A673 (cell line): ENCODE measurements around the gene CCL14. TPM values are rescaled to one million over a fixed set of nuclear protein-coding genes. Genes with fewer than 3 reads are reported as not detected.

Experiments
- BruUV-seq: library from RNA; stranded (reverse); fragments of 400-500 nt; replicated peaks from 2 replicates; lab custom pipeline; 2021; lab: Mats Ljungman, UMichigan
- CTCF ChIA-PET: fragments of 300-600 bp; sonication (Branson Sonifier 250); formaldehyde crosslinking; loops from one replicate; lab custom pipeline; 2022; ENCODE audit warnings: antibody characterized with exemption; lab: Charles Lee
- POLR2A ChIA-PET: fragments of 300-600 bp; sonication (Branson Sonifier 250); formaldehyde crosslinking; loops from one replicate; lab custom pipeline; 2022; ENCODE audit warnings: antibody characterized with exemption; ENCODE audit not compliant: low non-redundant PET; lab: Charles Lee
- DNase-seq: peaks from one replicate; pipeline ENCODE4 v3.0.0-alpha.2; 2015; ENCODE audit warnings: low spot score
- H3K27ac ChIP-seq: fragments of 200-600 bp; sonication (generic); 2 replicates; pipeline ENCODE4 v1.5.1; 2016; ENCODE audit warnings: mixed run types, low read depth, mild to moderate bottlenecking, mixed read lengths, antibody characterized with exemption, low read length; ENCODE audit not compliant: poor library complexity, severe bottlenecking
- H3K27me3 ChIP-seq: fragments of 200-600 bp; sonication (generic); replicated peaks from 2 replicates; pipeline ENCODE4 v1.6.1; 2017; ENCODE audit warnings: mixed run types, low read depth, mild to moderate bottlenecking, mixed read lengths, antibody characterized with exemption, low read length; ENCODE audit not compliant: insufficient read depth, poor library complexity
- H3K36me3 ChIP-seq: fragments of 200-600 bp; sonication (generic); 2 replicates; pipeline ENCODE4 v1.6.1; 2016; ENCODE audit warnings: mixed run types, mild to moderate bottlenecking, mixed read lengths, antibody characterized with exemption, low read length; ENCODE audit not compliant: insufficient read depth, poor library complexity, severe bottlenecking
- H3K4me1 ChIP-seq: fragments of 200-600 bp; sonication (generic); 2 replicates; pipeline ENCODE4 v1.6.1; 2017; ENCODE audit warnings: mixed run types, mild to moderate bottlenecking, mixed read lengths, antibody characterized with exemption, low read length; ENCODE audit not compliant: insufficient read depth, poor library complexity, severe bottlenecking
- H3K4me3 ChIP-seq: fragments of 200-600 bp; sonication (generic); 2 replicates; pipeline ENCODE4 v1.5.1; 2016; ENCODE audit warnings: low read depth, mixed run types, mild to moderate bottlenecking, mixed read lengths, low read length; ENCODE audit not compliant: poor library complexity, severe bottlenecking
- H3K9me3 ChIP-seq: fragments of 200-600 bp; sonication (generic); 2 replicates; pipeline ENCODE4 v1.6.1; 2016; ENCODE audit warnings: mixed run types, low read depth, mild to moderate bottlenecking, mixed read lengths, antibody characterized with exemption, low read length; ENCODE audit not compliant: poor library complexity, severe bottlenecking
- CTCF ChIP-seq: fragments of 300-800, 200-600 bp; sonication (generic); conservative IDR thresholded peaks from 2 replicates; pipeline ENCODE4 v1.5.1; 2017; ENCODE audit warnings: low read depth, mild to moderate bottlenecking, antibody characterized with exemption, low read length, moderate library complexity, mixed read lengths
- EZH2 ChIP-seq: fragments of 200-600 bp; sonication (generic); IDR thresholded peaks from 2 replicates; pipeline ENCODE4 v1.6.1; 2017; ENCODE audit warnings: borderline replicate concordance, low read depth, mild to moderate bottlenecking, mixed read lengths, antibody characterized with exemption, low read length; ENCODE audit not compliant: poor library complexity, severe bottlenecking
- intact Hi-C: fragments of 100-400 bp; cut with micrococcal nuclease; formaldehyde crosslinking; loops from one replicate; pipeline ENCODE4 v1.10.0; 2022; ENCODE audit not compliant: unreplicated experiment
- total RNA-seq: library from RNA; stranded (reverse); gene quantifications from 2 replicates; pipeline ENCODE4 v1.2.3, GENCODE V29; 2021

CCL14 gene
- total RNA-seq, 1 experiment from 2014 or later = not detected

GRCh38 chr17:36014946-36015345 is 28.4 kb upstream of the CCL14 start:
- ChIA-PET POLR2A (no interaction called here), CTCF (no interaction called here)
- H3K4me3 ChIP-seq = no peak overlapping the region
- no peak for TF ChIP-seq EZH2
- TF ChIP-seq CTCF = no peak
- no peaks in the 10 kb centered on the region for H3K9me3 ChIP-seq
- intact Hi-C loops = no loop called here
- no peaks in the 10 kb centered on the region for H3K4me1 ChIP-seq
- DNase-seq = no peak
- H3K27ac ChIP-seq = no peak overlapping the region
- H3K36me3 ChIP-seq = no peaks in the 10 kb centered on the region
- no TSS peak for BruUV-seq
- H3K27me3 ChIP-seq = no peaks in the 10 kb centered on the region

GRCh38 chr17:36011201-36011600 is 24.7 kb upstream of the CCL14 start:
- Histone ChIP-seq H3K36me3 (no peaks in the 10 kb centered on the region), H3K27me3 (no peaks in the 10 kb centered on the region), H3K4me3 (no peak overlapping the region), H3K27ac (no peak overlapping the region), H3K4me1 (no peaks in the 10 kb centered on the region), H3K9me3 (no peaks in the 10 kb centered on the region)
- CTCF ChIA-PET = no interaction called here
- intact Hi-C loops = no loop called here
- POLR2A ChIA-PET = no interaction called here
- BruUV-seq = no TSS peak
- no peak for TF ChIP-seq CTCF
- TF ChIP-seq EZH2 = no peak
- DNase-seq = no peak

GRCh38 chr17:36008998-36009665 is 22.6 kb upstream of the CCL14 start:
- Histone ChIP-seq H3K4me1 (no peaks in the 10 kb centered on the region), H3K4me3 (no peak overlapping the region), H3K27ac (no peak overlapping the region), H3K9me3 (no peaks in the 10 kb centered on the region), H3K27me3 (no peaks in the 10 kb centered on the region), H3K36me3 (no peaks in the 10 kb centered on the region)
- POLR2A ChIA-PET = no interaction called here
- BruUV-seq = no TSS peak
- DNase-seq = peak; percentile 0
- no peak for TF ChIP-seq EZH2
- peak; percentile 40 for TF ChIP-seq CTCF
- CTCF ChIA-PET = no interaction called here
- intact Hi-C loops = loop anchor here (10.0 kb wide), 1 partner anchor 1334 kb away; no protein-coding TSS in a partner anchor
